Measurements from ENCODE around the gene CRYGB. TPM values are rescaled to one million over a fixed set of nuclear protein-coding genes. Genes with fewer than 3 reads are reported as not detected.

CRYGB gene
- total and polyA plus RNA-seq, 2 experiments from 2014 or later, result not detected

DNA sequence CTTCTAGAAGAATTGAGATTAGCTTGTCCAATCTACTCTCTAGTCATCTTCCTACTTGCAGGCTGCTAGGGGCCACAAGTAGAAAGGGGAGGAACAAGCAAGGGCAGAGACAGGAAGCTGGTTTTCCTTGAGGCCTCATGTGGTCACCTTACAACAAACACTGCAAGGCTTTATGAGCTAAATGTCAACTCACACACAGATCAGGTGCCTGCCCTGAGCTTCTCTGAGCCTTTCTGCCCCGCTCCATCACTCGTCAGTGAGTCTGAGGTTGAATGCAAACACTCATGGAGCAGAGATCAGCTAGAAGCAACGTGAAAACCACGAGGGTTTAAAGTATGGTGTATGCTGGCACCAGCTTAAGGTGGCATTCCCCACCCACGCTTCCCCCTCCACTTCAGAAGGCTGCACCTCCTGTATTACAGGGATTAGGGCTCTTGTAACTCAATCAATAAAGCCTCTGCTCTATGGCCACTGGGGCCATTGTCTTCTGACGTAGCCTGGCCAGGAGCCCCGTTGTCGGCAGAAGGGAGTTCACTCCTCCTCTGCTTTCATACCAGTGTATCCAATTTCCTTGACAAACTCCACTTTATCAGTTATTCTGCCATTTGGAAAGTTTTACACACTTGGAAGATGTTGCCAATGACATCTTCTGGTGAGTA lies 10.9 kb downstream of the CRYGB start:
- H3K4me1 ChIP-seq (ENCODE audit: low read depth), result no peaks in the 10 kb centered on the region
- TF ChIP-seq CTCF (IDR thresholded peaks at IDR 0.05; ENCODE audit: low read depth, low read length), result no peak
- no peak for DNase-seq (ENCODE audit: low read depth in 1 of 2, low spot score in 1 of 2)
- H3K27me3 ChIP-seq, result no peaks in the 10 kb centered on the region
- H3K27ac ChIP-seq, result no peak overlapping the region
- H3K4me3 ChIP-seq, result no peak overlapping the region
- H3K9me3 ChIP-seq (ENCODE audit: low read depth), result no peaks in the 10 kb centered on the region
- H3K36me3 ChIP-seq, result no peaks in the 10 kb centered on the region

DNA sequence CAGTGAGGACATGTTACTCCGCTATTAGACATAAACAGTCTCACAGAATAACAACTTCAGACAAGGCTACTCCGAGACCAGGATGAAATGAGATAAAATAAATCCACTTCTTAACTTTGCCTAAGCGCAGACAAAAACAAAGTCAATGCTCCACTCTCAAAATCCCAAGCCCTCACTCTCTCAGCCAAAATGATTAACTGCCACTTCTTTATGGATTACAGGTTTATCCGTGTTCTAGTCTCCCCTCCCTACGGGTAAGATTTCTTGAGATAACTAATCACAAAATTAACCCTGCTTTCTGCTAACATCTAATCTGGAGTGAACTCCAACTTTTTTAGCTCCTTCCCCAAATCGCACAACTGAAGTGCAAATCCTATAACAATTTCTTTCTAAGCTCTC lies 15.2 kb downstream of the CRYGB start:
- no peaks in the 10 kb centered on the region for H3K9me3 ChIP-seq (ENCODE audit: low read depth)
- H3K36me3 ChIP-seq, result no peaks in the 10 kb centered on the region
- DNase-seq (ENCODE audit: low read depth in 1 of 2, low spot score in 1 of 2), result no peak
- no peaks in the 10 kb centered on the region for H3K4me1 ChIP-seq (ENCODE audit: low read depth)
- no peak for TF ChIP-seq CTCF (IDR thresholded peaks at IDR 0.05; ENCODE audit: low read depth, low read length)
- H3K4me3 ChIP-seq, result no peak overlapping the region
- no peaks in the 10 kb centered on the region for H3K27me3 ChIP-seq
- no peak overlapping the region for H3K27ac ChIP-seq

DNA sequence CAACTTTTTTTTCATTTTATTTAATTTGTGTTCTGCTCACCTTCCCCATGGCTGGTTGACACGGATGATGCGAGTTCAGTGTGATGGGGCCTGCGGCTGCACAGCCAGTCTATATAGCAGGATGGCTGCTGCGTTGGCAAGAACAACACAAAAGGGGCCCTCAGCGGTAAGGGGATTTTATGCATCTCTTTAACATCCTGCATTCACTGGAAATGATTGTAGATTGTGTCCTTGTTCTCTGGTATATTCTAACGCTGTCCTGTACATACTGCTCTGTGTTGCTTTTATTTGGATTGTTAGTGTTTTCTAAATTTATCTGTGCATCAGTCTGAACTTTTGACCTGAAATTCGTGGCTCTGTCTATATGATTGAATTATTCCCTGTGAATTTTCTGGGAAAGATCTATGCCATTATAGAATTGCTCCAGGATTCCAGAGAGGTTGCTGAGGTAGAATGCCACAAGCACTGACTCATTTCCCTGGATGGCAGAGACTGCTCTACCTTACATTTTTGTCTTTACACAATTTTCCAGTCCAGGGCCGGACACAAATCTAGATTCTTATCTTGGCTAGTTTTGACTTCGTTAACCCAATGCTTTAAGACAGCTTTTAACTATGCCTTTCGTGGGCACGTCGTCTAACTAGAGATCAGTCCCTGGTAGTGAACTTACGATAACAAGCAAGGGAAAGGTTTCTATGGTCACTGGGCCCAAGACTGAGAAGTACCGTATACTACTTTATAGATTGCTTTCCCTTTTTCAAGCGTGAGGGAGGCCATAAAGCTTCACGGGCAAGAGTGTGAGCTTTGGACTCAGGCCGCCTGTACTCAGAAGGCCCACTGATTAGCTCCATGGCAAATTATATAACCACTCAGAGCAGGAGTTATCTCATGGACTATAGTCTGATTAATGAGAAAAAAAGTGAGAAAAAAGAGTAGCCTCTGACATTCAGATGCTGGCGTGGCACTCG lies 15.9 kb downstream of the CRYGB start, which contains the start of gene CRYGC:
Gene CRYGC, minus strand, starts transcription at position 85 of the 968 bp plus-strand sequence. Its CDS starts 36 bp downstream, at position 49.
- Histone ChIP-seq H3K4me3 (no peak within 1 kb of the TSS), H3K36me3 (no peaks in the 10 kb centered on the region), H3K4me1 (ENCODE audit: low read depth) (no peaks in the 10 kb centered on the region), H3K27ac (no peak within 1 kb of the TSS), H3K9me3 (ENCODE audit: low read depth) (no peaks in the 10 kb centered on the region), H3K27me3 (no peaks in the 10 kb centered on the region)
- no peak for TF ChIP-seq CTCF (IDR thresholded peaks at IDR 0.05; ENCODE audit: low read depth, low read length)
- DNase-seq (ENCODE audit: low read depth in 1 of 2, low spot score in 1 of 2), result no peak

GRCh38 chr2:208128136-208128535 lies 17.8 kb downstream of the CRYGB start:
- H3K4me1 ChIP-seq (ENCODE audit: low read depth), result no peaks in the 10 kb centered on the region
- H3K4me3 ChIP-seq, result no peak overlapping the region
- no peak overlapping the region for H3K27ac ChIP-seq
- no peaks in the 10 kb centered on the region for H3K27me3 ChIP-seq
- TF ChIP-seq CTCF (IDR thresholded peaks at IDR 0.05; ENCODE audit: low read depth, low read length), result no peak
- no peak for DNase-seq (ENCODE audit: low read depth in 1 of 2, low spot score in 1 of 2)
- H3K9me3 ChIP-seq (ENCODE audit: low read depth), result no peaks in the 10 kb centered on the region
- no peaks in the 10 kb centered on the region for H3K36me3 ChIP-seq

- Histone ChIP-seq H3K9me3 (ENCODE audit: low read depth) (no peaks in the 10 kb centered on the region), H3K4me1 (ENCODE audit: low read depth) (no peaks in the 10 kb centered on the region), H3K27ac (no peak overlapping the region), H3K4me3 (no peak overlapping the region), H3K27me3 (no peaks in the 10 kb centered on the region), H3K36me3 (no peaks in the 10 kb centered on the region)
- TF ChIP-seq CTCF (IDR thresholded peaks at IDR 0.05; ENCODE audit: low read depth, low read length), result no peak
- no peak for DNase-seq (ENCODE audit: low read depth in 1 of 2, low spot score in 1 of 2)
These were observed 18.9 kb downstream of the CRYGB start for GRCh38 chr2:208127090-208127489.
